HT1080 (cell line): ENCODE measurements around the gene COX17. TPM values are rescaled to one million over a fixed set of nuclear protein-coding genes. Genes with fewer than 3 reads are reported as not detected.

Source experiments
- DNase-seq: peaks from one replicate; pipeline ENCODE4 v3.0.0-alpha.2; 2015; ENCODE audit warnings: low read depth
- total RNA-seq: library from RNA; depleted of rRNA; stranded (reverse); fragments of >200 nt; shearing (Covaris generic); gene quantifications from 2 replicates; pipeline ENCODE4 v1.2.3, GENCODE V29; 2014

The COX17 gene
- total RNA-seq, 1 experiment from 2014 or later, result 109 TPM

DNA sequence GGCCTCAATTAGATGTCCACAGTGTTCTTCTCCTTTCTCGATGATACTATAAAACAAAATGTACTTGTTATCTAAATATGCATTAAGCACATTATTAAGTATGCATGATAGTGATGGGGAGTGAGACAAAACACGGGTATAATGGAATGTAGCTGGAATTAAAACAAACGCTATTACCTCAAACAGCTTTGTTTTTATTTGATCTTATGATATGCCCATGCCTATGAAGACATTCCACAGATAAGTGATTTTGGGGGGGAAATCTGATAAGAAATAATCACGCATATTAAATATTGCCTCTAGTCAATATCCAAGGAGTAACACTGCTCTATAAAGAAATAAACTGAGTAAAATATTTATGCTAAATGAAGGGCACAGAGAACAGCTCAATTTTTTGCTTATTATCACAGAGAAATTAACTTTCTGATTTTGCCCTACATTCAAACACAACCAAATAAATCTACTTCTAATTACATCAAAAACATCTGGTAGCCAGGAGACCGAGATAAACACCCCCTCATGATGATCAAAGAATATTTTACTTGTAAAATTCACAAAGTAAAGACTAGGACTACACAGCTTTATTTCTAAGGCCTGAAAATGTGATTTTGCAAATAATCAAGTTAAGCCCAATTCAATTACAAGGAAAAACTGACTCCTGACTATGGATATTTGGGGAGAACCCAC is 1.9 kb downstream of the COX17 start:
- DNase-seq, result no peak

DNA sequence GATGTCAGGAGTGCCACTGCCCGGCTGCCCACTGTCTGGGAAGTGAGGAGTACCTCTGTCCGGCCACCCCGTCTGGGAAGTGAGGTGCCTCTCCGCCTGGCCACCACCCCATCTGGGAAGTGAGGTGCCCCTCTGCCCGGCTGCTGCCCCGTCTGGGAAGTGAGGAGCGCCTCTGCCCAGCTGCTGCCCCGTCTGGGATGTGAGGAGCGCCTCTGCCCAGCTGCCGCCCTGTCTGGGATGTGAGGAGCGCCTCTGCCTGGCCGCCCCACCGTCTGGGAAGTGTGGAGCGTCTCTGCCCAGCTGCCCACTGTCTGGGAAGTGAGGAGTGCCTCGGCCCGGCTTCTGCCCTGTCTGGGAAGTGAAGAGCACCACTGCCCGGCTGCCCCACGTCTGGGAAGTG is 3.3 kb downstream of the COX17 start:
- DNase-seq, result no peak

- DNase-seq, result no peak
Observed at GRCh38 chr3:119672776-119673175, 4.4 kb downstream of the COX17 start.

DNA sequence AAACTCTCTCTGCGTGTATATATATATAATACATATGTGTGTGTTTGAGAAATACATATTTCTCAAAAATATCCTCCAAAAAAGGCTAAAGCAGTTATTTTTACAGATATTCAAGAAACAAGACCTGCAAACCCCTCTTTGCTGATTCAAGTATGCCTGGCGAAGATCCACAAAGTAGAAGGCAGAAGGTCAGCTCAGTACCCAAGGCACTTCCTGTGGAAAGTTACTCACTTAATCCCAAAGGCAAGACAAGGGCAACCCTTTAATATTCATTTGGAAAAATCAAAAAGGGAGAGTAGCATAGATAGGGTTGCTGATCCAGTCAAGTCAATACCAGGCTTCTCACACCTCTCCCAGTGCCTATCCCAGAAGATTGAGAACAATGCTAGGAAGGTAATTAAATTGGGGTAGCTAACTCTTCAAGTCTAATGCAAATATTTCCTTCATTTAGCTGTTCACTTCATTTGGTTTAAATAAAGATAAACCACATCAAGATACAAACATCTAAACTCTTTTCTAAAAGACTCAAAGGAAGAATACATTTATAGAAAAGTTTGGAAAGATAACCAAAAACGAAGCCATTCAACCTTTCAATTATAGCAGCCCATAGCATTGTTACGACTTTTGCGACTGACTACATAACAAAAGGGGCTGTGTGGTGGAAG is 7.2 kb downstream of the COX17 start:
- DNase-seq, result peak; percentile 53

GRCh38 chr3:119665954-119666559 is 11.1 kb downstream of the COX17 start:
- no peak for DNase-seq

DNA sequence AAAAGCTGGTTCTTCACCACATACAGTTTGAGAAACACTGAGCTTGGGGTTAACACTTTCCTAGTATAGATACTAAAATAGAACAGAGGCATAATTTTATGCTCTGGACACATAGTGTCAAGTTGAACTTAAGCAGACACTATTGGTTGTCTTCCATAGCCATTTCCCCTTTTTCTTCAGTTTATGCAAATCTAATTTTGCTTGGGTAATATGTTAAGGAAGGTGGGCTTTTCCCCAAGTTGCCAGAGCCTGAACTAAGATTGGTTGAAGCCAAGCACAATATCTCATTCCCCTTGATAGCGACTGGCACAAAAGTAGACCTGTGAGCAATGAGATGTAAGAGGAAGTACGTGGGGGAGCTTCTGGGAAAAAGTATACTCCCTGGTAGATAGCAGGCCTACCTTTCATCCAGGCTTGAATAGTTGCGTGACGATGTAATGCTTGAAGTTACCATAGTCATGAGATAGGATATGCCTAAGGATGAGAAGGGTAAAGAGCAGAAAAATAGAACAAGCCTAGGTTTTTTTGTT is 12.3 kb downstream of the COX17 start:
- peak; percentile 73 for DNase-seq

GRCh38 chr3:119664370-119664769 is 12.8 kb downstream of the COX17 start:
- peak; percentile 71 for DNase-seq

GRCh38 chr3:119663885-119664284 is 13.3 kb downstream of the COX17 start:
- DNase-seq, result peak; percentile 84

GRCh38 chr3:119662604-119663373 is 14.4 kb downstream of the COX17 start:
- DNase-seq, result peak; percentile 44

DNA sequence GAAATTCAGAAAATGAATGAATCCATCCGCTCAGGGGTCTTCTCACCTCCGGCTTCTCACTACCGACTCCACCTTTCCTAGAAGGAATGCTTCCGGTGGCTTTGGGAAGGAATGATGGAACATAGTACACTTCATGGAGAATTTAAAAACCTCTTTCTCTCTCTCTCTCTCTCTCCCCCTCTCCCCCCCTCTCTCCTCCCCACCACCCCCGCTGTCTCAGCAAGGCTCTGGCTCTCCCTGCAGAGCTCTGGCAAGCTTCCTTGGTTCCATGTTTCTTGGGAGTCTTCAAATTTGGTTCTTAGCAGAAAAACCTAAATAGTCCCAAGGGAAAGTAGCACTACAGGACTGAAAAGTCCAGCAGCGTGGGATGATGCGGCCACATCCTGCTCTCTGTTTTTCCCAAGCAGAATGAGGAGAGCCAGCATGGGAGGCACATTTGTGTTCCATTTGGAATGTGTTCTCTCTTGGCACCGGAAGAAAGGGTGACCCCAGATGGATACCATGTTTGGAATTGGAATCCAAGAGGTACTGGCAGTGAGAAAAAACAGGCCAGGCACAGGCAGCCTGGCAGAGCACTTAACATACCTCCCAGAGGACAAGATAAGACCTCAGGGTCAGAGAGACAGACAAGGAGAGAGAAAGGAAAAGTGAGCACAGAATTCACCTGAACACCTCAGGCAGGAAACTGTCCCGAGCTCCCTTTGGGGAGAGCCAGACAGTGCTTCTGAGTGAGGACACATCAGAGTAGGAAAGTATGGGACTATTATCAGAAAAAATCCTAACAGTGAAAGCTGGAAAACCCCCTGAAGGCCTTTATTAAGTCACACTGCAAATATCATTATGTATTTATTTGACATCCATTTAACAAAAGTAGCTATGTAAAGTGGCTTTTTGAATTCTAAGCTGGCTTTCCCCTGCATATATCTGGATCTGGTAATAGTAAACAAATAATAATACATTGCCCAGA is 16.4 kb downstream of the COX17 start, which contains the start of gene POPDC2:
Gene POPDC2 (minus strand): TSS at position 116 of the 967 bp plus-strand sequence. CDS start 166 bp downstream, outside the sequence.
- no peak for DNase-seq

DNA sequence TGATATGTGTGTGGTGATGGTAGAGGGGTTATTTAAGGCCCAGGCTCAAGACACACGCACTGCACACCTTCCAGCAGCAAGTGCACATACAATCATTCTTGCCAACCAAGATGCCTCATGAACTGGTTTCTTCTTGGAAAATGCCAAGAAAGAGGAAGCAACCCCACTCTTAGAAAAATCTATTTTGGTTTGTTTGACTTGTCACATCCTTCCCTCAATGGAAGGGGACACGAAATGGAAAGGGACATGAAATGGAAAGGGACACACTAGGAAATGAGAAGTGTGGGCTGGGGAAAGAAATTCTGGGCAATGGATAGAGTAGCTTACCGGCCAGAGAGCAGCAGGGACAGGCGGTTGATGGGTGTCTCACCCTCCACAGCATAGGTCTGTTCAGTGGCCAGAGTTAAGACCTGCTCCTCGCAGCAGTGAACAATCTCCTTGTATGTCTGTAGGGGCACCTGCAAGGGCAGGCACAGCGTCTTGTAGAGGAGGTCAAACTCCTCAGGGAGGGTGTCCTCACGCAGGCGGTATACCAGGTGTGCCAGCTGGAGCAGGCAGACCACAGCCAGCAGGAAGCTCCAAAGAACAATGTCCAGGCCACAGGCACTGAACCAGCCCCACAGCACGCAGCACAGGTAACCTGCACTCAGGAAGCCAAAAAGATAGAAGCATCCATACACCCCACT is 17.5 kb downstream of the COX17 start:
- DNase-seq, result no peak

GRCh38 chr3:119658994-119659393 is 18.2 kb downstream of the COX17 start:
- no peak for DNase-seq

DNA sequence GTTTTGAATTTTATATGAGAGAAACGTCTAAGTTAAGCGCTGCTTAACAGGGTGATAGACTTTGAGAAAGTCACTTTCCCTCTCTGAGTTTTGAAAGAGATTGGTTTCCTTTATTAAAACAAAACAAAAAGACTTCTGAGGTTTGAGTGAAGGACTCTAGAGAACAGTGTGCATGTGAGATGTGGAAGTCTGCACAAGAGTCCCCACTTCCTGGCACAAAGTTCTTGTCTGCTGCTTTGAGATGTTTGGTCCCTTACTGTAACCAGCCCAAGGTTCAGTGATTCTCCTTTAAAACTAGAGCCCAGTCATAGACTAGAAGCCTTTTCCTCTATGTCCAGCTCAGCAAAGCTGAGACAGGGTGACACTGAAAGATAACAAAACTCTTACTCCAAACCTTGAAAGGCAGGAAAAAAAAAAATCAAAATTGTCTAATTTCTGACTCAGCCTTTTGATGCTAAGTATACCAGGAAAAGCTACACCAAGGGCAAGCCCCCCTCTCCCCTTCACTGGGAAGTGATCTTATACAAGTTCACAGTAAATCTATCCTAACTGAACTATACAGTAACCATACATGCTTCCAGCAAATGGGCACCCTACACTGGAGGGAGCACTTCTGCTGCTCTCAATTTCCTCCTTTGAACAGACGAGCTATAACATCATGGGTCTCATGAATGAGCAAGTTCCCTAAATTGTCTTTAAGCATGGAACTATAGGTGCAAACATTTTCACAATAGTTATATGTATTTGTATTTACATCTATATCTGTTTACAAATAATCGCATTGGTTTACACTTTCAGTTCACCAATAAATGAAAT is 19.1 kb downstream of the COX17 start:
- no peak for DNase-seq

DNA sequence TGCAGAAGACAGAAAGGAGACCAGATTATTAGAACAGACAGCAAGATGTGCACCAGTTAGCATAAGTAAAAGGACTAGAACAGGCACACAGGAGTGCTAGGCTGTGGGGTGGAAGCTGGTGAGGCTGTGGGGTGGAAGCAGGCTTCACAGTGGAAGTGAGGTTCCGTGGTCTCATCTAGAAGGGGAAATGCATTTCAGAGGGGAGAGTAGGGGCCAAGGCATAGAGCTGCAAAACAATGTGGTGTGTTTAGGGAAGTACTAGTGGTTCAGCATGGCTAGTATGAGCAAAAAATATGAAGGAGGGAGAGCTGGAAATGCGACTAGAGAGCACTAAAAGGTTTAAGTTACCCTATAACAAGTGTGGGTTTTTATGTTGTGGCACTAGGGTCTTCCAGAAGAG is 23.3 kb downstream of the COX17 start:
- DNase-seq, result no peak

DNA sequence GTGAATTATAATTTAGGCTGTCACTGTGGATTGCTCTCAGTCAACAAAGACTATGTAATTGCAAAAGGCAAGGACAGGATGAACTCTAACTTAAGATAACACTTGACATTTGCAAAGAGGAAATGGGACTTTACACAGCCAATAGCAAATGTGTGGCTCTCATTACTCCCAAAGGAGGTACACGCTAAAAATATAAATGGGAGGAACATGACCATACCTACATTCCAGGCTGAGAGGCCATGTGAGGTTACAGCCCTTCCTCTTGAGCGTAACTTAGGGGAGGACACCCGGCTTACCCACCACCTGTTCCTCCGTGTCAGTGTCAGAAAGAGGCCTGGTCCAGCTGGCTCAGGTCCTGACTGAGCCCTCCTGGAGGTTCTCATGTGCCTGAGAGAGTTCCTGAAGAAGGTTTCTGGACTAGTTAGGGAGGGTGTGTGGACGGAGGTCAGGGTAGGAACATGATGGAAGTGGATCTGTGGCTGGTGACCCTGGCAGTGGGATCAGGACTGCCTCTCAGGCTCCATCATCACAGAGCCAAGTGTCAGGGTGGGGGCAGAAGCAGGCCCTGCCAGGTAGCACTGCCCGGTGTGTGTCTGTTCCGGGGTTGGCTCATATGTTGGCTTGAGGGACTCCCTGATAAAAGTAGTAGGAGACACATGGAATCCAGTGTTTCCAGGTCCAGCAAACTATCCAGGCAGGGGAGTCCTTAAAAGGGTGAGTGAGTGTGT is 24.7 kb downstream of the COX17 start:
- DNase-seq, result no peak

DNA sequence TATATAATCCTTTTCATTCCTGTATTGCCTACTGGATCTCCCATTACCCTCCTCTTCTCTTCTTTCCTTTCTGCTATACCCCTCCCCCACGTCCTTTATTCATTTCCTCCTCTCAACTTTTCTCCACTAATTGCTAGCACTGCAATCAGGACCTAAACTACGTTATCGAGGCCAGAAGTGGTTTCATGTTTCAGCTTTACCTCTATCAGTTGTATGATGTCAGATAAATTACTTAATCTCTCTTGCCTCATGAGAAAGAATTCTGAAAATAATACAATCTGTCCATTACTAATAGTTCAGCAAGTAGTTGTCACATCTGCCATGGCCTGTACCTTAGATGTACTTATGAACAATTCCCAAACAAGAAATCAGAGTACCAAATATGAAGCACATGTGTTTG is 27.4 kb downstream of the COX17 start:
- no peak for DNase-seq

GRCh38 chr3:119647843-119648575 is 29.2 kb downstream of the COX17 start:
- no peak for DNase-seq
